ENCODE measurements around the gene NAGPA. TPM values are rescaled to one million over a fixed set of nuclear protein-coding genes. Genes with fewer than 3 reads are reported as not detected.

The NAGPA gene
- total and polyA plus RNA-seq, 2 of the 13 experiments (the other 11 are each of a cell fraction or from before 2014, with no cell fraction given) = 27.1 to 60.3 TPM

GRCh38 chr16:5033256-5034166 is at the start of gene NAGPA (continued):
- TF ChIP-seq, protein P1, sequence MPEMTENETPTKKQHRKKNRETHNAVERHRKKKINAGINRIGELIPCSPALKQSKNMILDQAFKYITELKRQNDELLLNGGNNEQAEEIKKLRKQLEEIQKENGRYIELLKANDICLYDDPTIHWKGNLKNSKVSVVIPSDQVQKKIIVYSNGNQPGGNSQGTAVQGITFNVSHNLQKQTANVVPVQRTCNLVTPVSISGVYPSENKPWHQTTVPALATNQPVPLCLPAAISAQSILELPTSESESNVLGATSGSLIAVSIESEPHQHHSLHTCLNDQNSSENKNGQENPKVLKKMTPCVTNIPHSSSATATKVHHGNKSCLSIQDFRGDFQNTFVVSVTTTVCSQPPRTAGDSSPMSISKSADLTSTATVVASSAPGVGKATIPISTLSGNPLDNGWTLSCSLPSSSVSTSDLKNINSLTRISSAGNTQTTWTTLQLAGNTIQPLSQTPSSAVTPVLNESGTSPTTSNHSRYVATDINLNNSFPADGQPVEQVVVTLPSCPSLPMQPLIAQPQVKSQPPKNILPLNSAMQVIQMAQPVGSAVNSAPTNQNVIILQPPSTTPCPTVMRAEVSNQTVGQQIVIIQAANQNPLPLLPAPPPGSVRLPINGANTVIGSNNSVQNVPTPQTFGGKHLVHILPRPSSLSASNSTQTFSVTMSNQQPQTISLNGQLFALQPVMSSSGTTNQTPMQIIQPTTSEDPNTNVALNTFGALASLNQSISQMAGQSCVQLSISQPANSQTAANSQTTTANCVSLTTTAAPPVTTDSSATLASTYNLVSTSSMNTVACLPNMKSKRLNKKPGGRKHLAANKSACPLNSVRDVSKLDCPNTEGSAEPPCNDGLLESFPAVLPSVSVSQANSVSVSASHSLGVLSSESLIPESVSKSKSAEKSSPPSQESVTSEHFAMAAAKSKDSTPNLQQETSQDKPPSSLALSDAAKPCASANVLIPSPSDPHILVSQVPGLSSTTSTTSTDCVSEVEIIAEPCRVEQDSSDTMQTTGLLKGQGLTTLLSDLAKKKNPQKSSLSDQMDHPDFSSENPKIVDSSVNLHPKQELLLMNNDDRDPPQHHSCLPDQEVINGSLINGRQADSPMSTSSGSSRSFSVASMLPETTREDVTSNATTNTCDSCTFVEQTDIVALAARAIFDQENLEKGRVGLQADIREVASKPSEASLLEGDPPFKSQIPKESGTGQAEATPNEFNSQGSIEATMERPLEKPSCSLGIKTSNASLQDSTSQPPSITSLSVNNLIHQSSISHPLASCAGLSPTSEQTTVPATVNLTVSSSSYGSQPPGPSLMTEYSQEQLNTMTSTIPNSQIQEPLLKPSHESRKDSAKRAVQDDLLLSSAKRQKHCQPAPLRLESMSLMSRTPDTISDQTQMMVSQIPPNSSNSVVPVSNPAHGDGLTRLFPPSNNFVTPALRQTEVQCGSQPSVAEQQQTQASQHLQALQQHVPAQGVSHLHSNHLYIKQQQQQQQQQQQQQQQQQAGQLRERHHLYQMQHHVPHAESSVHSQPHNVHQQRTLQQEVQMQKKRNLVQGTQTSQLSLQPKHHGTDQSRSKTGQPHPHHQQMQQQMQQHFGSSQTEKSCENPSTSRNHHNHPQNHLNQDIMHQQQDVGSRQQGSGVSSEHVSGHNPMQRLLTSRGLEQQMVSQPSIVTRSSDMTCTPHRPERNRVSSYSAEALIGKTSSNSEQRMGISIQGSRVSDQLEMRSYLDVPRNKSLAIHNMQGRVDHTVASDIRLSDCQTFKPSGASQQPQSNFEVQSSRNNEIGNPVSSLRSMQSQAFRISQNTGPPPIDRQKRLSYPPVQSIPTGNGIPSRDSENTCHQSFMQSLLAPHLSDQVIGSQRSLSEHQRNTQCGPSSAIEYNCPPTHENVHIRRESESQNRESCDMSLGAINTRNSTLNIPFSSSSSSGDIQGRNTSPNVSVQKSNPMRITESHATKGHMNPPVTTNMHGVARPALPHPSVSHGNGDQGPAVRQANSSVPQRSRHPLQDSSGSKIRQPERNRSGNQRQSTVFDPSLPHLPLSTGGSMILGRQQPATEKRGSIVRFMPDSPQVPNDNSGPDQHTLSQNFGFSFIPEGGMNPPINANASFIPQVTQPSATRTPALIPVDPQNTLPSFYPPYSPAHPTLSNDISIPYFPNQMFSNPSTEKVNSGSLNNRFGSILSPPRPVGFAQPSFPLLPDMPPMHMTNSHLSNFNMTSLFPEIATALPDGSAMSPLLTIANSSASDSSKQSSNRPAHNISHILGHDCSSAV (CRISPR knock-in tag; IDR thresholded peaks at IDR 0.05; ENCODE audit: borderline replicate concordance) = 0 out of 2 replicates have a peak, but pooled peaks have one; percentile 31
- TF ChIP-seq ZMAT3 (CRISPR knock-in tag; conservative IDR thresholded peaks at IDR 0.05) (peak; percentile 96), PPARG (CRISPR knock-in tag; conservative IDR thresholded peaks at IDR 0.05) (peak; percentile 60; the same call in 1 of the 2 replicates), MAFG (CRISPR knock-in tag; IDR thresholded peaks at IDR 0.05) (no peak), ZBTB33 (CRISPR knock-in tag; IDR thresholded peaks at IDR 0.05) (0 out of 2 replicates have a peak, but pooled peaks have one; percentile 54), TCF7L2 (IDR thresholded peaks at IDR 0.05; ENCODE audit: low read depth, low read length) (no peak), RAD51 (IDR thresholded peaks at IDR 0.05; ENCODE audit: borderline replicate concordance) (peak; percentile 99)
- TF ChIP-seq, protein P2, sequence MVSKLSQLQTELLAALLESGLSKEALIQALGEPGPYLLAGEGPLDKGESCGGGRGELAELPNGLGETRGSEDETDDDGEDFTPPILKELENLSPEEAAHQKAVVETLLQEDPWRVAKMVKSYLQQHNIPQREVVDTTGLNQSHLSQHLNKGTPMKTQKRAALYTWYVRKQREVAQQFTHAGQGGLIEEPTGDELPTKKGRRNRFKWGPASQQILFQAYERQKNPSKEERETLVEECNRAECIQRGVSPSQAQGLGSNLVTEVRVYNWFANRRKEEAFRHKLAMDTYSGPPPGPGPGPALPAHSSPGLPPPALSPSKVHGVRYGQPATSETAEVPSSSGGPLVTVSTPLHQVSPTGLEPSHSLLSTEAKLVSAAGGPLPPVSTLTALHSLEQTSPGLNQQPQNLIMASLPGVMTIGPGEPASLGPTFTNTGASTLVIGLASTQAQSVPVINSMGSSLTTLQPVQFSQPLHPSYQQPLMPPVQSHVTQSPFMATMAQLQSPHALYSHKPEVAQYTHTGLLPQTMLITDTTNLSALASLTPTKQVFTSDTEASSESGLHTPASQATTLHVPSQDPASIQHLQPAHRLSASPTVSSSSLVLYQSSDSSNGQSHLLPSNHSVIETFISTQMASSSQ (IDR thresholded peaks at IDR 0.05; ENCODE audit: low read depth) = peak; percentile 79
- TF ChIP-seq, protein P2 (CRISPR knock-in tag; IDR thresholded peaks at IDR 0.05; ENCODE audit: borderline replicate concordance) = peak; percentile 89
- TF ChIP-seq, protein P3, sequence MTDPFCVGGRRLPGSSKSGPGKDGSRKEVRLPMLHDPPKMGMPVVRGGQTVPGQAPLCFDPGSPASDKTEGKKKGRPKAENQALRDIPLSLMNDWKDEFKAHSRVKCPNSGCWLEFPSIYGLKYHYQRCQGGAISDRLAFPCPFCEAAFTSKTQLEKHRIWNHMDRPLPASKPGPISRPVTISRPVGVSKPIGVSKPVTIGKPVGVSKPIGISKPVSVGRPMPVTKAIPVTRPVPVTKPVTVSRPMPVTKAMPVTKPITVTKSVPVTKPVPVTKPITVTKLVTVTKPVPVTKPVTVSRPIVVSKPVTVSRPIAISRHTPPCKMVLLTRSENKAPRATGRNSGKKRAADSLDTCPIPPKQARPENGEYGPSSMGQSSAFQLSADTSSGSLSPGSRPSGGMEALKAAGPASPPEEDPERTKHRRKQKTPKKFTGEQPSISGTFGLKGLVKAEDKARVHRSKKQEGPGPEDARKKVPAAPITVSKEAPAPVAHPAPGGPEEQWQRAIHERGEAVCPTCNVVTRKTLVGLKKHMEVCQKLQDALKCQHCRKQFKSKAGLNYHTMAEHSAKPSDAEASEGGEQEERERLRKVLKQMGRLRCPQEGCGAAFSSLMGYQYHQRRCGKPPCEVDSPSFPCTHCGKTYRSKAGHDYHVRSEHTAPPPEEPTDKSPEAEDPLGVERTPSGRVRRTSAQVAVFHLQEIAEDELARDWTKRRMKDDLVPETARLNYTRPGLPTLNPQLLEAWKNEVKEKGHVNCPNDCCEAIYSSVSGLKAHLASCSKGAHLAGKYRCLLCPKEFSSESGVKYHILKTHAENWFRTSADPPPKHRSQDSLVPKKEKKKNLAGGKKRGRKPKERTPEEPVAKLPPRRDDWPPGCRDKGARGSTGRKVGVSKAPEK (CRISPR knock-in tag; IDR thresholded peaks at IDR 0.05; ENCODE audit: borderline replicate concordance) = no peak; the same call in none of the 2 replicates

Data from HepG2 (cell line).